ENCODE data around the gene CPA1.

Gene CPA1

GRCh38 chr7:130379921-130380860 is at the start of gene CPA1:
Gene CPA1, plus strand, starts transcription at chr7:130380494. Its CDS starts 27 bp downstream, at chr7:130380521.
- no peak for DNase-seq

GRCh38 chr7:130332259-130333053 is 47.8 kb upstream of the CPA1 start:
- no peak for DNase-seq

- DNase-seq, result no peak
Observed at GRCh38 chr7:130333832-130334231, 46.5 kb upstream of the CPA1 start.

GRCh38 chr7:130334274-130334673 is 46.0 kb upstream of the CPA1 start:
- no peak for DNase-seq

DNA sequence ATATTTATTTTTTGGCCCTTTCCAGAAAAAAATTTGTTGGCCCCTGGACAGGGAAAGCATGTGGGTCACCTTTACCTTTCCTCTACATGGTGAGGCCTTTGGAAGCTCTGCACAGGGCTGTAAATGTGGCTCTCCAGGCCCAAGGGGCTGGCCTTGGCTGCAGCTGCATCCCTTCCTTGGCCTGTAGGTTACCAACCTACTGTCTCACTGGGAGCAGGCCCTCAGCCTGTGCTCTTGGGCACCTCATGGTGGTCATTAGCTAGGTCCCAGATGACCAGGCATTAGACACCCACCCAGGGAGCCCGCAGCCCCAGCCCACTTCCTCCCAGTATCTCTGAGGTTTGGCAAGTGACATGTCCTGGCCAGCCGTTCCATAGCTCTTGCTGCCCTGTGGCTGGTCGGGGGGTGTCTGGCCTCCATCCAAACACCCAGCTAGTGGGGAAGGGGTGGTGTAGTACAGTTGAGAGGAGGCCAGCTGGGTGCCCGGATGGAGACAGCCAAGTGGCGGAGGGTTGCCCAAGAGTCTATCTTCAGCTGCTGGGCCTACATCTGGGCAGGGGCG is 42.8 kb upstream of the CPA1 start:
- DNase-seq, result no peak

GRCh38 chr7:130338233-130338632 is 42.1 kb upstream of the CPA1 start:
- DNase-seq, result no peak

DNA sequence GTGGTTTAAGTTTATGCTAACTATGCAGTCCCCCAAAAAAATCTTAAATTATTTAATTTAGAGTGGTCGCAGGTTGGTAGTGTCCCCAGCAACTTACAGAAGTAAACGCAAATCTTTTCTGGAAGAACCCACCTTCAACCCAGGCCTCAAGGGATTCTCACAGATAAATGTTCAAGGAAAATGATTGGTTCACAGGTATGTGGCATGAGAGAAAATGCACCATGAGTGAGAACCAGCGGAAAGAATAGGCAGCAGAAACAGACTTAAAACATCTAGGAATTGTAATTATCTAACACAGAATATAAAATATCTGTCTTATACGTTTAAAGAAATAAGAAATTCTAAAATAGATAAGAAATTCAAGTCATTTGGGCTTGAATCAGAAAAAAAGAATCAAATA is 38.4 kb upstream of the CPA1 start:
- DNase-seq, result no peak

DNA sequence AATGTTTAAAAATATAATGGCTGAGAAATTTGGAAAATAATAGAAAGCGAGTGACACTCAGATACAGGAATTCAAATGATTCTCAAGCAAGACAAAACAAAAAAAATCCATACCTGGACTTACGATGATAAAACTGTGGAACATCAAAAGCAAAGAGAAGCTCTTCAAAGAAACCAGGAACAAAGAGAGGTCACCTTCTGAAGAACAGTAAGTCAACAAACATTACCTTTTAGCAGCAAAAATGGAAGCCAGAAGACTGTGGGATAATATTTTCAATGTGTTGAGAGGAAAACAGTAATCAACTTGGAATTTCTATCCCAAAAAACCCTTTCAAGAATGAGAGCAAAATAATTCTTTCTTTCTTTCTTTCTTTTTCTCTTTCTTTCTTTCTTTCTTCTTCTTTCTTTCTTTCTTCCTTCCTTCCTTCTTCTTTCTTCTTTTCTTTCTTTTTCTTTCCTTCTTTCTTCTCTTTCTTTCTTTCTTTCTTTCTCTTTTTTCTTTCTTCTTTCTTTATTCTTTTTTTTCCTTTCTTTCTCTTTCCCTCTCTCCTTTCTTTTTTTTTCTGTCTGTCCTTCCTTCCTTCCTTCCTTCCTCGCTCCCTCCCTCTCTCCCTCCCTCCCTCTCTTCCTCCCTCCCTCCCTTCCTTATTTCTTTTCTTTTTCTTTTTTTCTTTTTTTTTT is 37.5 kb upstream of the CPA1 start:
- DNase-seq, result peak; percentile 57

DNA sequence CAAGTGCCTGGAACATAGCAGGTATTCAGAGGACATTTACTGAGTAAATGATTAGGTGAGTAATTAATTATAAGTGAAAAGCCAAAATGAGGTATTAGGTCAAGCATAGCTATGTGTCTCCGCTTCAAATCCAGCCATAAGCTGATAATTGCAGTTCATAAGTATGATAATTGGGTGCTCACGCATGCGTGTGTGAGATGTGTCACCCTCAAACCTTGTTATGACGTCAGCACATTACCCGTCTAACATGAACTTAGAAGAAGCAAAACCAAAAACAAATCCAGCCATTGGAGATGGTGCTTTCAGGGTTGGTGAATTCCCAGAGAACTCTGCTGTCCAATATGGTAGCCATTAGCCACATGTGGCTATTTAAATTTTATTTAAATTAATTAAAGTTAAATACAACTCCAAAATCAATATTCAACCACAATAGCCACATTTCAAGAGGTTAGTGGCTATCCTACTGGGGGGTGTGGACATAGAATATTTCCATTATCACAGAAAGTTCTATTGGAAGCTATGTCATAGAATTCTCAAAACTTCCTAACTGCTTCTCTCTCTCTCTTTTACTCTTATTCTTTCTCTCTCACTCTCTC is 35.9 kb upstream of the CPA1 start, which contains the start of gene CPA5:
CPA5 (plus strand) TSS at position 546 of the 596 bp plus-strand sequence. CDS start 1,670 bp downstream, outside the sequence.
- DNase-seq, result no peak

DNA sequence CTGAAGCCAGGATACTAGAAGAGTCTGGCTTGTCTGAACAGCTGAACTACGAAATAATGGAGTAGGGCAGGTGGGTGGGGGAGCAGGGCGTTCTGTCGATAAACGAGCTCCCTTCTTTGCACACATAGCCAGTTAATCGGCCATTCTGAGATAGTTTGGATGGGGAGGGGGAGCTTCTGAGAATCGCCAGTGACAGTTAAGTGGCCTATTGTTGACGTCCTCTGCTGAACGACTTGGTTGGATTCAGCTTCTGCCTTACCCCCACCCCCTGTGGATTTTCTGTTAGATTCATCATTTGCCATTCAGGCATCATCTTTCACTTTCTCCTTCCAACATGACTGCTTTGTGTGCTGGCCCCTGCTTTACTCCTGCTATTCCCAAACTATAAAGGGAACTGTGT is 35.2 kb upstream of the CPA1 start:
- no peak for DNase-seq

DNA sequence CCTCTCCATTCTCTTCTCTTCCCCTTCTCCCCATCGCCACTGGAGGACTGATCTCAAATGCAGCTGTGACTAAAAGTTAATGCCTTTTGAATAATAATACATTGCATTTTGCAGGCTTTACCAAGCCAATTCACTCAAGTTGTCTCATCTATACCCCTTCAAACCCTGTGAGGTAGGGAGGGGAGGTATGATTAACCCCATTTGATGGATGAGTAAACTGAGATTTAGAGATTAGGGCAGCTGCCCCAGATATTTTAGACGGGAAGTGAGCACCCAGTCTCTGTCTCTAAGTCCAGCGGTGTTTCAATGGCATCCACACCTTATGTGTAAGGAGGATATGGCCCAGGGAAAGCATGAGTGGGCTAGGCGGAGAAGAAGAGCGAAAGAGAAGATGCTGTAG is 34.6 kb upstream of the CPA1 start:
- DNase-seq, result no peak

- no peak for DNase-seq
Observed at GRCh38 chr7:130346177-130346905, 34.0 kb upstream of the CPA1 start.

DNA sequence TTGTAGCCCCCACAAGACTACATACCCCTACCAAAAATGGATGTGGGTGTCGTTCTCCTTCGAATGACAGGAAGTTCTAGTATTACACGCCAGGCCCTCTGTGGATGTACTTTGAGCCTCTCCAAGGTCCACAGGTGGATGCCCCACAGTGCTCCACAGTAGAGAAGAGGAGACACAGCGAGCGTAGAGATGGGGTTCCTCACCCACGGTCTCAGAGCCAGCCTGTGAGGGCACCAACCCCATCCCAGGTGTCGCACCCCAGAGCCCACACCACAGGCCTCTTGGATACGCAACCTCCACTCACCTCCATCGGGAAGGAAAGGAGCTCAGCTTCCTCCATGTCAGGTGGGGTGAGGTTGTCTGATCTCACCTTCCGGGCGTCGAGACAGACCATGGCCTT is 33.4 kb upstream of the CPA1 start:
- no peak for DNase-seq

DNA sequence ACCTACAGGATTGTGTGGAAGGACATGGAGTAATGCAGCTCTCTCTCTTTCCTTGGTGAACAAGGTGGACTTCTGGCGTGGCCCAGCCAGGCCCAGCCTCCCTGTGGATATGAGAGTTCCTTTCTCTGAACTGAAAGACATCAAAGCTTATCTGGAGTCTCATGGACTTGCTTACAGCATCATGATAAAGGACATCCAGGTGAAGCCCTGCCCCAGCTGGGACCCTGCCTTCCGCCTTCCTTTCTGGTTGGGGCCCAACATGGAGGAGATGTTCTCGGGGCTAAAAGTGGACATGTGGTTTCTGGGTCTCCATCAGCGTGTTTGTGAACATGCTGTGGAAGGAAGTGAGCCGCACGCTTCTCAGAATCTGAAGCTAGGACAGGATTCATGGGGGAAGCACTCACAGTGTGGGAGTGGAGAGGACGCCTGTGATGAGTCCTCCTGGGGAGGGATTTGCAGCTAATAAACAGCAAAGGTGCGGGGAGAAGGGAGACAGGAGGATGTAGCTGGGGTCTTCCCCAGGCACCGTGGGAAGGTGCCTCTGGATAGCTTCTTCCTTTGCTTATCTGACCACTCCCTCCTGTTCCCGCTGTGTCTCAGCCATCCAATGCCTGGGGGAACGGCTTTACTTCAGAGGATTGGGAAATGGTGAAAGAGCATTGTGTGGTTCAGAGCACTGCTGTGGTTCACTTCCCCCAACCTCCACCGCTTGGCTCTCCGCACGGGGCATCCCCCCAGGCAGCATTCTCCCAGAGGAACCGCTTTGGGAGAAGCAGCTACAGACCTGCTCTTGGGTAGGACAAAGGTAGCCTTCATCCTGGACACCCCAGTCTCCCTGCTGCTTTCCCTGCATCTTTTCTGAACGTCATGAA is 30.1 kb upstream of the CPA1 start:
- DNase-seq, result no peak

DNA sequence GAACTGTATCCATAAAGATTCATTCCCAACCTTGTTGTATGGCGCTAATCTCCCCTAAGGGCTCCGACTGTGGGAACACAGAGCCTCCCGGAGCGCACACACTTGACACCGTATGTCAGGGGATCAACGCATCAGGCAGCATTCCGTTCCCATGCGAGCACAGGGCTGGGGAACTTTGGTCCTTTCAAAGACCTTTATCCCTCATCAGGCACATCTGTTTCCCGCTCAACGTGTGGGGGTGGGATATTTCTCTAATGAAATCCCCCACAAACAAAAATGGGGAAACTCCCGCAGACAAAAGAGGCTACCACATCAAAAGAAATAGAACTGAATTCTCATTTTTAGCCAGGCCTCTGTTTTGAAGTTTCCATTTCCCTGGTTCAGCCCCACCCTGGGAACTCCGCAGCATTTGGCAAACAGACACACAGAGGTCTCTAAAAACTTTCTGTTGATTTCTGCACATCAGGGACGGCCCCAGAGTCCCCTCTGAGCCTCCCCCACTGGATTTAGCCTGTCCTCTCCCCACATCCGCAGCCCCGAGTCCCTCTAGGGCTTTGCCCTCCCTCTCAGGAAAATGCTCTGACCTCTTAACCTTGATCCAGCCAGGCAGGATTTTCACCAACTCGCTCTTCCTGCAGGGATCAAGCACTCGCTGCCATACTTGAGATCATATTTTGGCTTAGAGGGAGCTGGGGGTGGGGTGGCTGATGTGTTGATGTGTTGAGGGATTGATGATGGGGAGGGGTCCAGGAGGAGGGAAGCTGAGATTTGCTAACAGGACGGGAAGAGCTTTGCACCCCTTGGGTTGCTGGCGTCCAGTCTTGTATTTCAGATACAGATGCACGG is 29.1 kb upstream of the CPA1 start:
- no peak for DNase-seq

- no peak for DNase-seq
Observed at GRCh38 chr7:130351791-130352090, 28.6 kb upstream of the CPA1 start.

GRCh38 chr7:130352194-130353074 is 27.9 kb upstream of the CPA1 start:
- DNase-seq, result peak; percentile 84

GRCh38 chr7:130353196-130353595 is 27.1 kb upstream of the CPA1 start:
- peak; percentile 49 for DNase-seq

All from DMS53 (cell line).